Measurements from ENCODE around the gene CHD5.

Gene CHD5

GRCh38 chr1:6152181-6152580 lies 27.9 kb downstream of the CHD5 start:
- no peak for DNase-seq (ENCODE audit: low spot score)

DNA sequence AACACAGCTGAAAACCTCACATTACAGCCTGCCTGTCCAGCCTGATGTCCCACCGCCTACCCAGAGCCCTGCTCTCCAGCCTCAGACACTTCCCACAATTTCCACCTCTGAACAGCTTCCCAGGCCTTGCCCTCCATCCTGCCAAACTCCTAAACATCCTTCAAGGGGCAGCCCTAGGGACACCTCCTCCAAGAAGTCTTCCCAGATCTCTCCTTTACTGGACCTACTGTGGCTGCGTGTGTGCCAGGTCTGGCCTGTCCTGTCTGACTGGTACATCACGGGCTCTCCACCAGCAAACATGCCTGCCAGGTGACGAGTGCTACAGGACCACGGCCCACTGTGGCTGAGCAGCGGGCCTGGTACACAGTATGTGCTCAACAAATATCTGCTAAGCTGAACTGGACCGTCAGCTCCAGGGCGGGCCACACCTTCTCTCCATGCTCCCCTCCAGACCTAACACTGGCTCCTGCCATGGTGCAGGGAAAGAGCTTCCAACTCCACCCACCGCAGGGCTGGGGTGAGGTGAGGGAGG lies 28.8 kb downstream of the CHD5 start:
- no peak for DNase-seq (ENCODE audit: low spot score)

DNA sequence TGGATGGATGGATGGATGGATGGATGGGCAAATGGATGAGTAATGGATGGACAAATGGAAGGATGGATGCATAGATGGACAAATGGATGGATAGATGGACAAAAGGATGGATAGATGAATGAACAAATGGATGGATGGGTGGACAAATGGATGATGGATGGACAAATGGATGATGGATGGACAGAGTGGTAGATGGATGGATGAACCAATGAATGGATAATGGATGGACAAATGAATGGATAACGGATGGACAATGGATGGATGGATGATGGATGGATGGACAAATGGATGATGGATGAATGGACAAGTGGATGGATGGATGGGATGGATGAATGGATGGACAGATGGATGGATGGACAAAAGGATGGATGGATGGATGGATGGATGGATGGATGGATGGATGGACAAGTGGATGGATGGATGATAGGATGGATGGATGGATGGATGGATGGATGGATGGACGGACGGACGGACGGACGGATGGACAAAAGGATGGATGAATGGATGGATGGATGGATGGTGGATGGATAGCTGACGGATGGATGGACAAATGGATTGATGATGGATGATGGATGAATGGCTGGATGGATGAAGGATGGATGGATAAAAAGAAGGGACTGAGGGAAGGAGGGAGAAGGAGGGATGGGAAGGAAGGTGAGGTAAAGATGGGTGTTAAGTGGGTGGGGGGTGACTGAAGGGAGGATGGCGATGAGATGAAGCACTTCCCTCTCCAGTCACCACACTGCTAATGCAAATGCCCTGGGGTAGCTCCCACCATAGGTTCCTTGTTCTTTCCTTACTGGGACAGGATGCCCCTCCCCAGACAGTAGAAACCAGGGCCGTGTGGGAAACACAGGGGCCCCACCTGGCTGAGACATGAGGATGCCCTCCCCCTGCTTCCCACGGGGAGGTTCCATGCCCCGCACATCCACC lies 29.8 kb downstream of the CHD5 start:
- no peak for DNase-seq (ENCODE audit: low spot score)

- no peak for DNase-seq (ENCODE audit: low spot score)
These were observed 30.5 kb downstream of the CHD5 start for GRCh38 chr1:6149597-6149996.

DNA sequence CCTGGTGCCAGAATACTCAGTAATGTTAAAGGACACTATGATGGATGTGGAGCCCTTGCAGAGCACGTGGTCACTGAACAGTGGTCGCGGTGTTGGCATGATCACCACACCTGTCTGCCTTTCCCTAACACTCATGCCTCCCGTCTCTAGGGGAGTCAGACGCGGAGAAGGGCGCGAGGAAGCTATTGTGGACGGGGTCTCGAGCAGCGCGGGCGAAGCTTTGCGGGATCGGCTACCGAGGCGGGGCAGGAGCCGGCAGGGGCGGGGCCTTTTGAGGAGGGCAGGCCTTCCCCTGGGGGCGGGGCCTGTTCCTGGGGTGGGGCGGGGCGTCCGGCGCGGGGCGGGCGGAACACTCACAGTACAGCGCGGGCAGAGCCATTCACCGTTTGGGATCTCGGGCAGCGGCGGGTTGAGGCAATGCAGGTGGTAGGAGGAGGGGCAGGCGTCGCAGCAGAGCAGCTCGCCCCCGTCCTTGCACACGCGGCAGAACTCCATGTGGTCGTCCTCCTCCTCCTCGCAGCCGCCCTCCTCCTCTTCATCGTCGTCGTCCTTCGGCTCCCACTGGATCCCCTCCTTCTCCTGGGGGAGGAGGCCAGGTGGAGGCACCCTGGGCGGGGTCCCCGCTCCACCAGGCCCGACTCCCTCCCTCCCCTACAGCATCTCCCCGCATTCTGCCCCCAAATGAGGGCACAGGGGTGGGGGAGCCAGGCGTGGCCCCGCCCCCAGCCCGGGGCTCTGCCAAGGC lies 31.5 kb downstream of the CHD5 start:
- DNase-seq (ENCODE audit: low spot score) = peak; percentile 77

DNA sequence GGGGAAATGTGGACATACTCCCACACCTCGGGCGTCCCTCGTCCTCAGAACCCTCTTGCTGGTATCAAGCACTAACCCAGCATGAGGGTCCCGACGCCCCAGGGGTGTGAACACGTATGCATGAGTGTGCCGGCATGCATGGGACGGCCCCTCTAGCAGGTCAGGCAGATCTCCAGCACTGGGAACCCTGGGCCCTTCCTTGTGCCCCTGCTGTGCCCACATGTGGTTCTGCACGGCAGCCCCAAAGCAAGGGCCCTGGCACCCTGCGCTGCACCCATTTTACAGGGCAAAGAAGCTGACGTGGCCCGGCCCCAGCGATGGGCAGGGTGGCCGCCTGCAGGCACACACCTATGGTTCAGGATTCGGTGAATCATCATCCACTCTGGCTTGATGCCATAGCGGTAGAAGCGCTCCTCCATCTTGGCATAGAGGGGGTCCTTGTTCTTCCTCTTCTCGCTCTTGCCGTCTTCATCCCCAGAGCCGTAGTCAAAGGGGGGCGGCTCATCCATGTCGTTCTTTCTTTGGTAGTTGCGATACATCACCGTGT lies 34.2 kb downstream of the CHD5 start:
- DNase-seq (ENCODE audit: low spot score) = no peak

GRCh38 chr1:6145396-6145750 lies 34.7 kb downstream of the CHD5 start:
- no peak for DNase-seq (ENCODE audit: low spot score)

- no peak for DNase-seq (ENCODE audit: low spot score)
These were observed 35.3 kb downstream of the CHD5 start for GRCh38 chr1:6144647-6145395.

DNA sequence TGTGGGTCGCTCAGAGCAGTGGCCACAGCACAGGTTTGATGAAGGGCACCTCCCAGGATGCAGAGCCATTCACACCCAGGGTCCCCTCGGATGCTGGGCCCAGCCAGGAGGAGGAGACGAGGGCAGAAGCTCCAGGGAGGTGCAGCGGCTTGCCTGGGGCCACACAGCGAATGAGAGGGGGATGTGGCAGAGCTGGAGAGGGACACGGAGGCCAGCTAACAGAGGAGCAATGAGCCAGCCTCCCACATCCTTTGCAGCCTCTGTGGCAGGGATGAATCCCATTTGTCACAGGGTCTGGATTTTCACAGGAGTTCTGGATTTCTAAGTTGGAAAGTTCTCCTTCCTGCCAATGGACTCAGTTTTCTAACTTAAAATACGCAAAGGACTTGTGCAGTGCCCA lies 35.9 kb downstream of the CHD5 start:
- DNase-seq (ENCODE audit: low spot score) = no peak

- no peak for DNase-seq (ENCODE audit: low spot score)
These were observed 36.7 kb downstream of the CHD5 start for GRCh38 chr1:6143395-6143794.

GRCh38 chr1:6142734-6143133 lies 37.4 kb downstream of the CHD5 start:
- no peak for DNase-seq (ENCODE audit: low spot score)

DNA sequence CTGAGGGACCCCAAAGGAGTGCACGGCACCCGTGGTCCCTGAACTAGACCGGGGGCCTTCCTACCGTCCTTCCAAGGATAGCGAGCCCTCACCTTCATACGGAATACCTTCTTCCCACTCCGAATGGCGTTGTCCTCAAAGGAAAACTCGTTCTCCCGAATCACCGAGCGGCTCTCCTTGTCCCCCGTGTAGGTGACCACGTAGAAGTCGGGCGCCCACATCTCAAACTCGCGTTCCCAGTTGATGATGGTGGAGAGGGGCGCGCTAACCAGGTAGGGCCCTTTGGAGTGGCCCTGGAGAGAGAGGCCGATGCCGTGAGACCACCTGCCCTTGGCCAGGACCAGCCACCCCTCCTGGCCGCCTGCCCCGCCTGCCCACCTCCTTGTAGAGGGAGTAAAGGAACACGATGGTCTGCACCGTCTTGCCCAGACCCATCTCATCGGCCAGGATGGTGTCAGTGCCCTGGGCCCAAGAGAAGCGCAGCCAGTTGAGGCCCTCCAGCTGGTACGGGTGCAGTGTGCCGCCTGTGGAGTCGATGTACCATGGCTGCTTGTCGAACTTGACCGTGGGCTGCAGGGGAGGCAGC lies 38.0 kb downstream of the CHD5 start:
- DNase-seq (ENCODE audit: low spot score) = no peak

DNA sequence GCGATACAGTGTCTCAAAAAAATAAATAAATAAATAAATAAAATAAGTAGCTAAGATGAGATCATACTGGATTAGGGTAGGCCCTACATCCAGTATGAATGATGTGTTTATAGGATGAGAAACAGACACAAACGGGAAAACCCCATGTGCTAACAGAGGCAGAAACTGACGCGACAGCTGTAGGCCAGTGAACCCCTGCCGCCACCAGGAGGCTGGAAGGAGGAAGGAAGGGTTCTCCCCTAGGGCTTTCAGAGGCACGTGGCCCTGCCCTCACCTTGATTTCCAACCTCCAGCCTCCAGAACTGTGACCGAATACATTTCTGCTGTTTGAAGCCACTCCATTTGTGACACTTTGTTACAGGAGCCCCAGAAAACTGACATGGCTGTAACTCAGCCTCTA lies 38.5 kb downstream of the CHD5 start:
- DNase-seq (ENCODE audit: low spot score) = no peak

GRCh38 chr1:6140413-6140812 lies 39.7 kb downstream of the CHD5 start:
- no peak for DNase-seq (ENCODE audit: low spot score)

DNA sequence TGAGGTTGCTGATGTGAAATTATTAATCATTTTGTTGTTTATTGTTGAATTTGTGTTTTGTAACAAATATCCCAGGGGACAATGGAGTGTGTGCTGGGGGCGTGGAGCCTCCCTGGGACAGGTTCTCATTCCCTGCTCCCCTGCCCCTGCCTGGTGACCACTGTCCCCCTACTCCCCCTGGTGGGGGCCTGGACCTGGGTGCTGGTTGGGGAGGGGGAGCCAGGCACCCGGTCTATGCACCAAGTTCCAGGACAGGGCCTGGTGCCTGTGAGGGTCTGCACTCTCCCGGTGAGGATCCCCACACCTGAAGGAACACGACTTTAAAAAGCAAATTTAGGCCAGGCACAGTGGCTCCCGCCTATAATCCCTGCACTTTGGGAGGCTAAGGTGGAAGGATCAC lies 42.4 kb downstream of the CHD5 start:
- DNase-seq (ENCODE audit: low spot score) = no peak

GRCh38 chr1:6136516-6137220 lies 43.5 kb downstream of the CHD5 start:
- no peak for DNase-seq (ENCODE audit: low spot score)

- DNase-seq (ENCODE audit: low spot score) = no peak
These were observed 45.2 kb downstream of the CHD5 start for GRCh38 chr1:6134741-6135510.

DNA sequence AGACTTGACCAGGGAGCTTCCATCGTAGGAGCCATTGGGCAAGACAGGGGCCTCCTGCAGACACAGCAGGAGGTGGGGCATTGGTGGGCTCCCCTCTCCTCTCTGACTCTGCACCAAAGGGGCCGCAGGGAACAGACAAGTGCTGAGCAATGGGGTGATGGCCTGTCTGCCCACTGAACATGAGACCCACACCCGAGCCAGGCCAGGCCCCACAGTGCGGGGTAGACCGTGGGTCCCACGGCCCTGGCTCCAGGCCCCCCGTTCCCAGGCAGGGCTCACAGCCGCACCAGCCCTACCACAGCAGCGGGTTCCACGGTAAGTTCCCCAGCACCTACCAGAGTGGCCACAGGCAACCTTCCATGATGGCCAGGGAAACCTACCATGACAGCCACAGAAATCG lies 45.9 kb downstream of the CHD5 start:
- no peak for DNase-seq (ENCODE audit: low spot score)

DNA sequence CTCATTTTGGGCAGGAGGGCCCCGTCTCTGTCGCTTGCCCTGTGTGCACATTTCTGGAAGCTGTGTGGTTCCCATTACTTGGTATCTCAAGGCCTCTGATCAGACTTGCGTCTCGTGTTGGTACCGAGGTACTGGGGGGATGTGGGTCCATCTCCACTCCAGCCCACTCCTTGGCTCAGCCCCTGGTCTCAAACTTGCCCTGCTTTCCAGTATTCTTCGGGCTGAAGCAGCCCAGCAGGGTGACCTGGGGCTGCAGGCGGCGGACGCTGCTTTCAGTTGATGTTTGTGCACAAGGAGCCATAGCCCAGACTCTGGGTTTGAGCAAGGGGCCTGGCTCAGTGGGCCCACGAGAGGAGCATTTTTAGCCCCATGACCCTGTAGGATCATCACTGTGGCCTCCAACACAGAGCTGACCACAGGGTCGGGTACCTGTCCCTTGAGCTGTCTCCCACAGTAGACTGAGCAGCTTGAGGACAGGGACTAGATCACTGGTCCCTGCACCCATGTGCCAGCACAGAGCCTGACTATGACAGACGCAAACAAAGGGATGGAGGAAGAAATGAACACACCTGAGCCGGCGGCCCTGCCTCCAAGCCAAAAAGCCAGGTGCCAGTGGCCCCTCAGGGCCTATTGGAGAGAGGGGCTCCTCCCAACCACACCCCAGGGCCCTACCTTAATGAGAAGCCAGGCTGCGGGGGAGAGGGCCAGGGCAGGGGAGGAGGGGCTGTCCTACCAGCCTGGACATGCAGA lies 46.8 kb downstream of the CHD5 start:
- no peak for DNase-seq (ENCODE audit: low spot score)

DNA sequence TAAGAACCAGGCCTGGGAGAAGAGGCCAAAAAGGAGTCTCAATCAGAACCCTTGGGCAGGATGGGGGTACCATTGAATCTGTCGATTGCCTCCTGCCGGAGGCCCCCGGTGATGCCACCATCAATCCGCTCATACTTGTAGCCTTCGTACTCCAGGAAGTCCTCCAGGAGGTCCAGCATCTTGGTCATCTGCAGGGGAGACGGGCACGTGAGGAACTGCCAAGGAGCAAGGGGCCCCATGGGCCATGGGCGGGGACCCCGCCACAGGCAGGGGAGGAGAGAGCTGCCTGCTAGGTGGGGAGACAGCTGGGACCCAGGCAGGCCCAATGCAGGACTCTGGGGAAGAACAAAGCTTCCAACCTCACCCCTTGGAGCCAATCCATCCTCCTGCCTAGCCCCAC lies 48.6 kb downstream of the CHD5 start:
- DNase-seq (ENCODE audit: low spot score) = no peak
